Stimulated activated naive B cell treated with anti-CD40 and anti-IgM and Interleukin-4, amounts not matched to agents 10 μg/mL and 1 μg/mL and 100 μg/mL, for 72 hours (primary cell): ENCODE measurements around the gene SIGLEC11.
"Not testable (repeated sequence)": the region's sequence is repeated elsewhere in the genome, so short reads cannot be mapped to it uniquely, and the experiment has no call there.

Source experiments
- ATAC-seq, 2 donors: fragments of 150-1000 bp; cut with Tn5 transposase; replicated peaks; 2 replicates each; pipeline ENCODE4 v1.10.0; 2021; ENCODE audit warnings: moderate library complexity in 1 of 2
- DNase-seq: peaks from one replicate; pipeline ENCODE4 v3.0.0; 2021
- H3K27ac Mint-ChIP-seq: one replicate; pipeline ENCODE4 v1.8.0; 2022; ENCODE audit warnings: mild to moderate bottlenecking, mixed read lengths
- H3K27me3 Mint-ChIP-seq, 2 donors: one replicate each; pipeline ENCODE4 v1.8.0; 2022; ENCODE audit warnings: mixed read lengths in 2 of 2
- H3K36me3 Mint-ChIP-seq, 2 donors: one replicate each; pipeline ENCODE4 v1.8.0; 2022; ENCODE audit warnings: mixed read lengths in 2 of 2, mild to moderate bottlenecking in 1 of 2
- H3K4me1 Mint-ChIP-seq, 2 donors: one replicate each; pipeline ENCODE4 v1.8.0; 2022; ENCODE audit warnings: mixed read lengths in 2 of 2, mild to moderate bottlenecking in 1 of 2
- H3K4me3 Mint-ChIP-seq, 2 donors: one replicate each; pipeline ENCODE4 v1.8.0; 2022; ENCODE audit warnings: mild to moderate bottlenecking in 2 of 2, mixed read lengths in 2 of 2, moderate library complexity in 1 of 2
- H3K9me3 Mint-ChIP-seq, 2 donors: one replicate each; pipeline ENCODE4 v1.8.0; 2022; ENCODE audit warnings: mixed read lengths in 2 of 2, mild to moderate bottlenecking in 1 of 2

SIGLEC11 gene

DNA sequence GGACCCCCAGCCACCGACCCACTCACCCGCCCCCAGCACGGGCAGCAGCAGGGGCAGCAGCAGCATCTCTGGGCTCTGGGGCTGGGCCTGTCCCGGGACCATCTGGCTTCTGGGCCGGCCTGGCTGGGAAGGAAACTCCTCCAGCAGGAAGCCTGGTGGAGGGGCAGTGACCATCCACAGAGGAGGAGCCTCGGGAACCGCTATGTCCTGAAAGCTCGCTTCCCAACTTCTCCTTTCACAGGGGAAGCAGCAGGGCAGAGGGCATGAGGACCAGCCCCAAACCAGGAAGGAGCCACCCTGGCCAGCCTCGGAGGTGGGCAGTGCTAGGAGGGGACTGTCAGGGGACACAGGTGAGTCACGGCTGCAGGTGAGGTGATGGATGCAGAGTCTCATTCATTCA, at the start of gene SIGLEC11:
SIGLEC11 (minus strand) TSS at position 193 of the 400 bp plus-strand sequence; CDS start at position 102, 91 bp downstream.
- DNase-seq, H3K4me3 Mint-ChIP-seq, H3K4me1 Mint-ChIP-seq, H3K27me3 Mint-ChIP-seq, ATAC-seq, H3K9me3 Mint-ChIP-seq, H3K27ac Mint-ChIP-seq, H3K36me3 Mint-ChIP-seq: not testable (repeated sequence)

DNA sequence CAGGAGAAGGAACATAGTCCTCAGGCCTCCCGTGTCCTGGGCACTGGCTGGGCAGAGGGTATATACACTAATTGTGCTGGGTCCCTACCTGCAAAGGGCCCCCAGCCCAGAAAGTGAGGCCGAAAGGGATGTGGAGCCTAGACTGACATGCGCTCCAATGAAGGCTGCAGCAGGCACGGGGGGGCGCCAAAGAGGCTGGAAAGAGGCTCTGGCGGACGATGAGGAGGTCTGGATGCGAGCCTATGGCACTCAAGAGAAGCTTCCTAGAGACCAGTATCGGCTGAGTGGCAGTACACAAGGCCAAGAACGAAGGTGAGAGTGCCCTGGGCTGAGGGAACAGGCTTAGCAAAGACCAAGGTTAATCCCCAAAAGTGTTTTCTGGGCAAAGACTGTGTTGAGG, 47.6 kb upstream of the SIGLEC11 start:
- Mint-ChIP-seq H3K4me1 (peaks cover 19 to 21% of the 10 kb centered on the region in 2 donors), H3K4me3 (no peak overlapping the region), H3K27me3 (no peaks in the 10 kb centered on the region), H3K36me3 (peaks cover 56 to 61% of the 10 kb centered on the region in 2 donors), H3K27ac (no peak overlapping the region), H3K9me3 (peaks cover 0 to 1% of the 10 kb centered on the region in 2 donors)
- DNase-seq (no peak), ATAC-seq (no peak)

- ATAC-seq (no peak), DNase-seq (no peak)
- no peak overlapping the region for H3K27ac Mint-ChIP-seq
- H3K36me3 Mint-ChIP-seq = peaks cover 53 to 61% of the 10 kb centered on the region in 2 donors
- H3K4me1 Mint-ChIP-seq = peaks cover 19 to 24% of the 10 kb centered on the region in 2 donors
- peaks cover 0 to 1% of the 10 kb centered on the region in 2 donors for H3K9me3 Mint-ChIP-seq
- H3K4me3 Mint-ChIP-seq = no peak overlapping the region
- H3K27me3 Mint-ChIP-seq = no peaks in the 10 kb centered on the region
Observed at GRCh38 chr19:50007947-50008346, 47.0 kb upstream of the SIGLEC11 start.

DNA sequence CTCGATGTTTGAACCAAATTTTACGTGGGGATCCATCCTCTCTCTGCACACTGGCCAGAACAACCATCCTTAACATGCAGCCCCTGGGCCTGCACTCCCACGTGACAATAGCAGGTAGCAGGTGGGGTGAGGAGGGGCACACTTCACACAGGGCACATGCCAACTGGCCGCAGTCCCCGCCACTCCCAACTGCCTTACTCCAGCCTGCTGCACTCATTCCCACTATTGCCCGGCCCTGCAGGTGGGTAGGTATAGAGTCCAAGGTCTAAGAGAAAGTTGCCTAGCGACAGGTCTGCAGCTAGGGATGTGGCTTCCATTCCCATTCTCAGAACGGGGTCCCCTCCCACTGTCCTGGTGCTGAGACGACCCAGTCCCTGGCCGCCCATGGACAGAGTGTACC, 46.2 kb upstream of the SIGLEC11 start:
- Mint-ChIP-seq H3K4me1 (peaks cover 19 to 25% of the 10 kb centered on the region in 2 donors), H3K36me3 (peaks cover 52 to 64% of the 10 kb centered on the region in 2 donors), H3K27ac (no peak overlapping the region)

DNA sequence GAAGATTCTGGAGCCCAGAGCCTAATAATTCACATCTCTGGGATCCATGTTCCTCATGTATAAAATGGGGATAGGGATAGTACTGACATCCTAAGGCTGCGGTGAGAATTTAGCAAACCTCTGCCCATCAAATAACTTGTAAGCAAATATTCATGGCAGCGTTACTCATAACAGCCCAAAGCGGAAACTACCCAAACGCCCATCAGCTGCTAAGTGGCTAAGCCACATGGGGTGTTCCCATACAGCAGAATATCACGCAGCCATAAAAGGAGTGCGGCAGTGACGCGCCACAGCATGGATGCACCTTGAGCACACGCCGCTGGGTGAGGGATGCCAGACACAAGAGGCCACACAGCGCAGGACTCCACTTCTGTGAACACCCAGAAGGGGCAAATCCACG, 44.5 kb upstream of the SIGLEC11 start:
- Mint-ChIP-seq H3K27me3 (no peaks in the 10 kb centered on the region), H3K4me1 (peaks cover 17 to 36% of the 10 kb centered on the region in 2 donors), H3K9me3 (peaks cover 0 to 1% of the 10 kb centered on the region in 2 donors), H3K4me3 (no peak overlapping the region), H3K27ac (no peak overlapping the region), H3K36me3 (peaks cover 62 to 71% of the 10 kb centered on the region in 2 donors)
- peak in 1 of 2 donors; percentile 46 for ATAC-seq
- DNase-seq = no peak

More for the DNA sequence above, 46.2 kb upstream of the SIGLEC11 start:
- ATAC-seq (no peak), DNase-seq (no peak)
- Mint-ChIP-seq H3K27me3 (no peaks in the 10 kb centered on the region), H3K9me3 (peaks cover 0 to 1% of the 10 kb centered on the region in 2 donors), H3K4me3 (no peak overlapping the region)

GRCh38 chr19:50003810-50004419, 42.9 kb upstream of the SIGLEC11 start:
- peaks cover 19 to 36% of the 10 kb centered on the region in 2 donors for H3K4me1 Mint-ChIP-seq
- H3K27ac Mint-ChIP-seq = peak overlapping the region; percentile 37
- DNase-seq = peak; percentile 21
- H3K27me3 Mint-ChIP-seq = no peaks in the 10 kb centered on the region
- peaks cover 0 to 1% of the 10 kb centered on the region in 2 donors for H3K9me3 Mint-ChIP-seq
- peaks cover 70 to 84% of the 10 kb centered on the region in 2 donors for H3K36me3 Mint-ChIP-seq
- peak; percentile 91 to 96 for ATAC-seq
- H3K4me3 Mint-ChIP-seq = peak overlapping the region; percentile 10 to 65

- no peaks in the 10 kb centered on the region for H3K27me3 Mint-ChIP-seq
- H3K4me3 Mint-ChIP-seq = no peak overlapping the region
- H3K36me3 Mint-ChIP-seq = peaks cover 64 to 82% of the 10 kb centered on the region in 2 donors
- no peak for ATAC-seq
- DNase-seq = no peak
- H3K9me3 Mint-ChIP-seq = peaks cover 0 to 1% of the 10 kb centered on the region in 2 donors
- H3K27ac Mint-ChIP-seq = no peak overlapping the region
- H3K4me1 Mint-ChIP-seq = peaks cover 19 to 36% of the 10 kb centered on the region in 2 donors
Observed at GRCh38 chr19:50003254-50003788, 42.3 kb upstream of the SIGLEC11 start.

- DNase-seq (no peak), ATAC-seq (no peak)
- Mint-ChIP-seq H3K9me3 (peaks cover 0 to 3% of the 10 kb centered on the region in 2 donors), H3K27ac (no peak overlapping the region), H3K4me3 (no peak overlapping the region), H3K4me1 (peaks cover 23 to 40% of the 10 kb centered on the region in 2 donors), H3K27me3 (no peaks in the 10 kb centered on the region), H3K36me3 (peaks cover 61 to 81% of the 10 kb centered on the region in 2 donors)
Observed at GRCh38 chr19:50002386-50002960, 41.5 kb upstream of the SIGLEC11 start.

- ATAC-seq (no peak), DNase-seq (no peak)
- no peak overlapping the region for H3K27ac Mint-ChIP-seq
- H3K27me3 Mint-ChIP-seq = no peaks in the 10 kb centered on the region
- peaks cover 0 to 3% of the 10 kb centered on the region in 2 donors for H3K9me3 Mint-ChIP-seq
- no peak overlapping the region for H3K4me3 Mint-ChIP-seq
- peaks cover 56 to 76% of the 10 kb centered on the region in 2 donors for H3K36me3 Mint-ChIP-seq
- H3K4me1 Mint-ChIP-seq = peaks cover 20 to 40% of the 10 kb centered on the region in 2 donors
Observed at GRCh38 chr19:50001775-50002174, 40.8 kb upstream of the SIGLEC11 start.

- Mint-ChIP-seq H3K4me1 (peaks cover 20 to 40% of the 10 kb centered on the region in 2 donors), H3K27me3 (no peaks in the 10 kb centered on the region), H3K36me3 (peaks cover 58 to 78% of the 10 kb centered on the region in 2 donors), H3K27ac (no peak overlapping the region), H3K4me3 (no peak overlapping the region), H3K9me3 (peaks cover 0 to 3% of the 10 kb centered on the region in 2 donors)
- no peak for ATAC-seq
- no peak for DNase-seq
Observed at GRCh38 chr19:50000841-50001557, 40.0 kb upstream of the SIGLEC11 start.

- H3K4me1 Mint-ChIP-seq = peaks cover 17 to 35% of the 10 kb centered on the region in 2 donors
- ATAC-seq (no peak), DNase-seq (no peak)
- H3K27ac Mint-ChIP-seq = no peak overlapping the region
- H3K27me3 Mint-ChIP-seq = no peaks in the 10 kb centered on the region
- peaks cover 0 to 3% of the 10 kb centered on the region in 2 donors for H3K9me3 Mint-ChIP-seq
- peaks cover 58 to 77% of the 10 kb centered on the region in 2 donors for H3K36me3 Mint-ChIP-seq
- no peak overlapping the region for H3K4me3 Mint-ChIP-seq
Observed at GRCh38 chr19:50000038-50000840, 39.3 kb upstream of the SIGLEC11 start.

GRCh38 chr19:49999371-50000010, 38.5 kb upstream of the SIGLEC11 start:
- DNase-seq = no peak
- Mint-ChIP-seq H3K36me3 (peaks cover 61 to 79% of the 10 kb centered on the region in 2 donors), H3K9me3 (peaks cover 0 to 3% of the 10 kb centered on the region in 2 donors), H3K27me3 (no peaks in the 10 kb centered on the region), H3K4me1 (peaks cover 13 to 28% of the 10 kb centered on the region in 2 donors), H3K4me3 (no peak overlapping the region), H3K27ac (no peak overlapping the region)
- no peak for ATAC-seq

- peaks cover 0 to 2% of the 10 kb centered on the region in 2 donors for H3K9me3 Mint-ChIP-seq
- peaks cover 64 to 79% of the 10 kb centered on the region in 2 donors for H3K36me3 Mint-ChIP-seq
- DNase-seq = no peak
- no peaks in the 10 kb centered on the region for H3K27me3 Mint-ChIP-seq
- H3K27ac Mint-ChIP-seq = no peak overlapping the region
- peaks cover 6 to 16% of the 10 kb centered on the region in 2 donors for H3K4me1 Mint-ChIP-seq
- ATAC-seq = peak; percentile 75 to 89
- no peak overlapping the region for H3K4me3 Mint-ChIP-seq
Observed at GRCh38 chr19:49997709-49998108, 36.7 kb upstream of the SIGLEC11 start.
